HEK293 (cell line): Measurements from ENCODE around the gene GLO1.

Experiments used
- KLF10 ChIP-seq: fragments of 450-650 bp; IDR thresholded peaks from 2 replicates; pipeline ENCODE4 v1.5.1; 2018; ENCODE audit warnings: missing biosample characterization, mild to moderate bottlenecking, missing genetic modification characterization
- KLF8 ChIP-seq: fragments of 450-650 bp; formaldehyde crosslinking; IDR thresholded peaks from 2 replicates; pipeline ENCODE4 v1.5.1; 2016; ENCODE audit warnings: missing biosample characterization, missing genetic modification characterization
- REPIN1 ChIP-seq: fragments of 450-650 bp; formaldehyde crosslinking; IDR thresholded peaks from 2 replicates; pipeline ENCODE4 v1.5.1; 2017; ENCODE audit warnings: missing biosample characterization, missing genetic modification characterization, low read depth
- SP2 ChIP-seq: fragments of 450-650 bp; formaldehyde crosslinking; IDR thresholded peaks from 2 replicates; pipeline ENCODE4 v1.5.1; 2016; ENCODE audit warnings: missing biosample characterization, missing genetic modification characterization
- TSHZ1 ChIP-seq: fragments of 450-650 bp; formaldehyde crosslinking; IDR thresholded peaks from 2 replicates; pipeline ENCODE4 v1.5.1; 2016; ENCODE audit warnings: missing biosample characterization, missing genetic modification characterization, borderline replicate concordance
- ZBTB49 ChIP-seq: fragments of 450-650 bp; formaldehyde crosslinking; IDR thresholded peaks from 2 replicates; pipeline ENCODE4 v1.5.1; 2016; ENCODE audit warnings: missing biosample characterization, missing genetic modification characterization, low read depth
- ZNF202 ChIP-seq: fragments of 450-650 bp; formaldehyde crosslinking; IDR thresholded peaks from 2 replicates; pipeline ENCODE4 v1.5.1; 2016; ENCODE audit warnings: missing biosample characterization, missing genetic modification characterization, borderline replicate concordance
- ZNF23 ChIP-seq: fragments of 450-650 bp; formaldehyde crosslinking; IDR thresholded peaks from 2 replicates; pipeline ENCODE4 v1.5.1; 2016; ENCODE audit warnings: missing biosample characterization, missing genetic modification characterization, borderline replicate concordance
- ZNF239 ChIP-seq: fragments of 450-650 bp; formaldehyde crosslinking; IDR thresholded peaks from 2 replicates; pipeline ENCODE4 v1.5.1; 2016; ENCODE audit warnings: missing biosample characterization, missing genetic modification characterization
- ZNF335 ChIP-seq: fragments of 450-650 bp; formaldehyde crosslinking; conservative IDR thresholded peaks from 2 replicates; pipeline ENCODE4 v1.5.1; 2016; ENCODE audit warnings: missing biosample characterization, missing genetic modification characterization
- ZNF354C ChIP-seq: fragments of 450-650 bp; formaldehyde crosslinking; IDR thresholded peaks from 2 replicates; pipeline ENCODE4 v1.5.1; 2016; ENCODE audit warnings: missing biosample characterization, missing genetic modification characterization, low read depth, borderline replicate concordance
- ZNF366 ChIP-seq: fragments of 450-650 bp; formaldehyde crosslinking; conservative IDR thresholded peaks from 2 replicates; pipeline ENCODE4 v1.5.1; 2016; ENCODE audit warnings: missing biosample characterization, missing genetic modification characterization
- ZNF423 ChIP-seq: fragments of 450-650 bp; formaldehyde crosslinking; IDR thresholded peaks from 2 replicates; pipeline ENCODE4 v1.5.1; 2016; ENCODE audit warnings: missing biosample characterization, missing genetic modification characterization
- ZNF510 ChIP-seq: fragments of 450-650 bp; formaldehyde crosslinking; IDR thresholded peaks from 2 replicates; pipeline ENCODE4 v1.5.1; 2018; ENCODE audit warnings: mild to moderate bottlenecking, missing genetic modification characterization, missing biosample characterization; ENCODE audit not compliant: insufficient replicate concordance
- ZNF544 ChIP-seq: fragments of 450-650 bp; formaldehyde crosslinking; IDR thresholded peaks from 2 replicates; pipeline ENCODE4 v1.5.0; 2017; ENCODE audit warnings: missing biosample characterization, missing genetic modification characterization
- ZNF548 ChIP-seq: fragments of 450-650 bp; formaldehyde crosslinking; IDR thresholded peaks from 2 replicates; pipeline ENCODE4 v1.5.1; 2016; ENCODE audit warnings: missing biosample characterization, missing genetic modification characterization
- ZNF561 ChIP-seq: fragments of 450-650 bp; IDR thresholded peaks from 2 replicates; pipeline ENCODE4 v1.5.1; 2018; ENCODE audit warnings: missing biosample characterization, missing genetic modification characterization, borderline replicate concordance
- ZNF585B ChIP-seq: fragments of 450-650 bp; formaldehyde crosslinking; IDR thresholded peaks from 2 replicates; pipeline ENCODE4 v1.5.1; 2016; ENCODE audit warnings: missing biosample characterization, missing genetic modification characterization
- ZNF768 ChIP-seq: fragments of 450-650 bp; formaldehyde crosslinking; IDR thresholded peaks from 2 replicates; pipeline ENCODE4 v1.5.1; 2018; ENCODE audit warnings: missing biosample characterization, mild to moderate bottlenecking, missing genetic modification characterization
- ZSCAN18 ChIP-seq: fragments of 450-650 bp; formaldehyde crosslinking; IDR thresholded peaks from 2 replicates; pipeline ENCODE4 v1.5.1; 2016; ENCODE audit warnings: missing biosample characterization, missing genetic modification characterization
- TF ChIP-seq, protein P1 (sequence below): fragments of 450-650 bp; formaldehyde crosslinking; IDR thresholded peaks from 2 replicates; pipeline ENCODE4 v1.5.1; 2016; ENCODE audit warnings: missing biosample characterization, missing genetic modification characterization
- TF ChIP-seq, protein P2 (sequence below): fragments of 450-650 bp; IDR thresholded peaks from 2 replicates; pipeline ENCODE4 v1.5.1; 2018; ENCODE audit warnings: missing biosample characterization, missing genetic modification characterization
- TF ChIP-seq, protein P3 (sequence below): sonication (generic); formaldehyde crosslinking; IDR thresholded peaks from 2 replicates; pipeline ENCODE4 v1.8.1; 2022; ENCODE audit warnings: mild to moderate bottlenecking, moderate library complexity, missing genetic modification reagents
- TF ChIP-seq, protein P4 (sequence below): fragments of 450-650 bp; formaldehyde crosslinking; IDR thresholded peaks from 2 replicates; pipeline ENCODE4 v1.5.1; 2016; ENCODE audit warnings: missing biosample characterization, missing genetic modification characterization

Gene GLO1

DNA sequence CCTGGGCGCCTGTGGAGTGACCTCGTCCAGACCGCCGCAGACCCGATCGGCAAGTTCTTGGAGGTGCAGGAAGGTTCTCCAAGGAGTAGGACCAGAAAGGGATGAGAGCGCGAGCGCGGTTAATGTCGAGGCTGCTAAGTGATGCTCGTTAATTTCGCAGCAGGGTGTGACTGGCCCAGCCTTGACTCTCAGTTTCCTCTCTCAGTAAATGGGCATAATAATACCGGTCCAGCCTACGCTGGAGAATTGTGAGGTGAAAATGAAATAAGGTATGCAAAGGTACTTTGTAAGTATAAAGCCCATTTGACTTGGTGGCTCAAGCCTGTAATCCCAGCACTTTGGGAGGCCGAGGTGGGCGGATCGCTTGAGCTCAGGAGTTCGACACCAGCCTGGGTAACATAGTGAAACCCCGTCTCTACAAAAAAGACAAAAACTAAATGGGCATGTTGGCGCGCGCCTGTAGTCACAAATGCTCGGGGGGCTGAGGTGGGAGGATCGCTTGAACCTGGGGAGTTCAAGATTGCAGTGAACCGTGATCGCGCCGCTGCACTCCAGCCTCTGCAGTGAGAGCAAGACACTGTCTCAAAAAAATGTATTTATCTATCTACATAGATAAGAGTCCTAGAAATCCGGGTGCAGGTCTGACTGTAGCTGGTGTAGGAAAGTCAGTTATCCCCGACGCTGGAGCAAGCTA, 62.6 kb downstream of the GLO1 start (continued):
- TF ChIP-seq ZNF23 (tag by site-specific recombination) (no peak), ZNF548 (tag by site-specific recombination) (no peak), KLF8 (no peak), ZNF202 (no peak), ZNF366 (tag by site-specific recombination) (no peak), REPIN1 (tag by site-specific recombination) (no peak), ZNF768 (no peak), ZNF423 (tag by site-specific recombination) (no peak; the same call in 1 of the 2 replicates), KLF10 (tag by site-specific recombination) (no peak), SP2 (no peak), TSHZ1 (tag by site-specific recombination) (no peak), ZSCAN18 (tag by site-specific recombination) (no peak), ZNF335 (tag by site-specific recombination) (peak; percentile 58), ZNF239 (tag by site-specific recombination) (no peak), ZNF585B (tag by site-specific recombination) (no peak), ZBTB49 (no peak), ZNF354C (tag by site-specific recombination) (no peak), ZNF561 (tag by site-specific recombination) (no peak), ZNF510 (tag by site-specific recombination) (no peak), ZNF544 (tag by site-specific recombination) (no peak)
- TF ChIP-seq, protein P1, sequence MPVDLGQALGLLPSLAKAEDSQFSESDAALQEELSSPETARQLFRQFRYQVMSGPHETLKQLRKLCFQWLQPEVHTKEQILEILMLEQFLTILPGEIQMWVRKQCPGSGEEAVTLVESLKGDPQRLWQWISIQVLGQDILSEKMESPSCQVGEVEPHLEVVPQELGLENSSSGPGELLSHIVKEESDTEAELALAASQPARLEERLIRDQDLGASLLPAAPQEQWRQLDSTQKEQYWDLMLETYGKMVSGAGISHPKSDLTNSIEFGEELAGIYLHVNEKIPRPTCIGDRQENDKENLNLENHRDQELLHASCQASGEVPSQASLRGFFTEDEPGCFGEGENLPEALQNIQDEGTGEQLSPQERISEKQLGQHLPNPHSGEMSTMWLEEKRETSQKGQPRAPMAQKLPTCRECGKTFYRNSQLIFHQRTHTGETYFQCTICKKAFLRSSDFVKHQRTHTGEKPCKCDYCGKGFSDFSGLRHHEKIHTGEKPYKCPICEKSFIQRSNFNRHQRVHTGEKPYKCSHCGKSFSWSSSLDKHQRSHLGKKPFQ: no peak
- TF ChIP-seq, protein P2, sequence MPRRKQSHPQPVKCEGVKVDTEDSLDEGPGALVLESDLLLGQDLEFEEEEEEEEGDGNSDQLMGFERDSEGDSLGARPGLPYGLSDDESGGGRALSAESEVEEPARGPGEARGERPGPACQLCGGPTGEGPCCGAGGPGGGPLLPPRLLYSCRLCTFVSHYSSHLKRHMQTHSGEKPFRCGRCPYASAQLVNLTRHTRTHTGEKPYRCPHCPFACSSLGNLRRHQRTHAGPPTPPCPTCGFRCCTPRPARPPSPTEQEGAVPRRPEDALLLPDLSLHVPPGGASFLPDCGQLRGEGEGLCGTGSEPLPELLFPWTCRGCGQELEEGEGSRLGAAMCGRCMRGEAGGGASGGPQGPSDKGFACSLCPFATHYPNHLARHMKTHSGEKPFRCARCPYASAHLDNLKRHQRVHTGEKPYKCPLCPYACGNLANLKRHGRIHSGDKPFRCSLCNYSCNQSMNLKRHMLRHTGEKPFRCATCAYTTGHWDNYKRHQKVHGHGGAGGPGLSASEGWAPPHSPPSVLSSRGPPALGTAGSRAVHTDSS (tag by site-specific recombination): no peak
- TF ChIP-seq, protein P3, sequence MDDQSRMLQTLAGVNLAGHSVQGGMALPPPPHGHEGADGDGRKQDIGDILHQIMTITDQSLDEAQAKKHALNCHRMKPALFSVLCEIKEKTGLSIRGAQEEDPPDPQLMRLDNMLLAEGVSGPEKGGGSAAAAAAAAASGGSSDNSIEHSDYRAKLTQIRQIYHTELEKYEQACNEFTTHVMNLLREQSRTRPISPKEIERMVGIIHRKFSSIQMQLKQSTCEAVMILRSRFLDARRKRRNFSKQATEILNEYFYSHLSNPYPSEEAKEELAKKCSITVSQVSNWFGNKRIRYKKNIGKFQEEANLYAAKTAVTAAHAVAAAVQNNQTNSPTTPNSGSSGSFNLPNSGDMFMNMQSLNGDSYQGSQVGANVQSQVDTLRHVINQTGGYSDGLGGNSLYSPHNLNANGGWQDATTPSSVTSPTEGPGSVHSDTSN (CRISPR knock-in tag): no peak
- TF ChIP-seq, protein P4, sequence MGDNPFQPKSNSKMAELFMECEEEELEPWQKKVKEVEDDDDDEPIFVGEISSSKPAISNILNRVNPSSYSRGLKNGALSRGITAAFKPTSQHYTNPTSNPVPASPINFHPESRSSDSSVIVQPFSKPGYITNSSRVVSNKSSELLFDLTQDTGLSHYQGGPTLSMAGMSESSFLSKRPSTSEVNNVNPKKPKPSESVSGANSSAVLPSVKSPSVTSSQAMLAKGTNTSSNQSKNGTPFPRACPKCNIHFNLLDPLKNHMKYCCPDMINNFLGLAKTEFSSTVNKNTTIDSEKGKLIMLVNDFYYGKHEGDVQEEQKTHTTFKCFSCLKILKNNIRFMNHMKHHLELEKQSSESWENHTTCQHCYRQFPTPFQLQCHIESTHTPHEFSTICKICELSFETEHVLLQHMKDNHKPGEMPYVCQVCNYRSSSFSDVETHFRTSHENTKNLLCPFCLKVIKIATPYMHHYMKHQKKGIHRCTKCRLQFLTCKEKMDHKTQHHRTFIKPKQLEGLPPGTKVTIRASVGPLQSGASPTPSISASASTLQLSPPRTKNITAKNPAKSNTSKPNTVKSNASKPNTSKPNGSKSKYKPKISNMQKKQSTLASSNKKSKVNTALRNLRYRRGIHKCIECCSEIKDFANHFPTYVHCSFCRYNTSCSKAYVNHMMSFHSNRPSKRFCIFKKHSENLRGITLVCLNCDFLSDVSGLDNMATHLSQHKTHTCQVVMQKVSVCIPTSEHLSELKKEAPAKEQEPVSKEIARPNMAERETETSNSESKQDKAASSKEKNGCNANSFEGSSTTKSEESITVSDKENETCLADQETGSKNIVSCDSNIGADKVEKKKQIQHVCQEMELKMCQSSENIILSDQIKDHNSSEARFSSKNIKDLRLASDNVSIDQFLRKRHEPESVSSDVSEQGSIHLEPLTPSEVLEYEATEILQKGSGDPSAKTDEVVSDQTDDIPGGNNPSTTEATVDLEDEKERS (tag by site-specific recombination): no peak
